Uterus (tissue), 4 donors: ENCODE data around the gene PLEKHN1. TPM values are rescaled to one million over a fixed set of nuclear protein-coding genes. Genes with fewer than 3 reads are reported as not detected.

Experiments used
- DNase-seq, 2 donors: peaks; one replicate each; pipeline ENCODE4 v3.0.0-alpha.2; 2019 to 2020
- H3K27ac ChIP-seq, 2 donors: fragments of 200-600 bp; sonication (generic); 1 replicate in 1 of 2; 2 replicates in 1 of 2; pipeline ENCODE4 v1.5.1; 2016 to 2018
- H3K27me3 ChIP-seq, 2 donors: fragments of 200-600 bp; sonication (generic); one replicate each; pipeline ENCODE4 v1.5.1; 2018 to 2019; ENCODE audit warnings: control low read depth in 1 of 2
- H3K36me3 ChIP-seq, 2 donors: fragments of 200-600 bp; sonication (generic); one replicate each; pipeline ENCODE4 v1.5.1; 2019; ENCODE audit warnings: control low read depth in 1 of 2
- H3K4me1 ChIP-seq, 2 donors: fragments of 200-600 bp; sonication (generic); one replicate each; pipeline ENCODE4 v1.5.1; 2018 to 2019; ENCODE audit warnings: control low read depth in 1 of 2
- H3K4me3 ChIP-seq, 2 donors: fragments of 200-600 bp; sonication (generic); 1 replicate in 1 of 2; 2 replicates in 1 of 2; pipeline ENCODE4 v1.5.1; 2018 to 2019; ENCODE audit warnings: mild to moderate bottlenecking in 1 of 2
- H3K9me3 ChIP-seq, 2 donors: fragments of 200-600 bp; sonication (generic); one replicate each; pipeline ENCODE4 v1.5.1; 2019; ENCODE audit warnings: control low read depth in 1 of 2
- POLR2A ChIP-seq, 2 donors: fragments of 450-650 bp; IDR thresholded peaks; one replicate each; pipeline ENCODE4 v1.6.1; 2016; ENCODE audit warnings: antibody characterized with exemption in 2 of 2, mild to moderate bottlenecking in 1 of 2, moderate library complexity in 1 of 2
- intact Hi-C: fragments of 100-400 bp; cut with DNase I; formaldehyde crosslinking; loops from one replicate; pipeline ENCODE4 v1.15.1; 2023; ENCODE audit warnings: low total_unique reads
- total RNA-seq, 4 donors: library from RNA; depleted of rRNA in 3 of 4; stranded (reverse); fragments of >200 nt in 3 of 4; gene quantifications; one replicate each; pipeline versions ENCODE4 v1.1.0 to v1.2.4, GENCODE V29; 2014 to 2023
- TF ChIP-seq, protein P1 (sequence below), 4 experiments: fragments of 200-600 bp in 2 of 4; fragments of 450-650 bp in 2 of 4; sonication (generic) in 2 of 4; IDR thresholded peaks; one replicate each; pipeline ENCODE4 v1.5.1; 2016 to 2019; ENCODE audit warnings: antibody characterized with exemption in 4 of 4, mild to moderate bottlenecking in 2 of 4, moderate library complexity in 1 of 4
- donor health status: DM: yes; HTN: yes; CAD: no.

Gene PLEKHN1
- total RNA-seq, 4 donors from 2014 or later: 1.1 TPM; not detected in 3

DNA sequence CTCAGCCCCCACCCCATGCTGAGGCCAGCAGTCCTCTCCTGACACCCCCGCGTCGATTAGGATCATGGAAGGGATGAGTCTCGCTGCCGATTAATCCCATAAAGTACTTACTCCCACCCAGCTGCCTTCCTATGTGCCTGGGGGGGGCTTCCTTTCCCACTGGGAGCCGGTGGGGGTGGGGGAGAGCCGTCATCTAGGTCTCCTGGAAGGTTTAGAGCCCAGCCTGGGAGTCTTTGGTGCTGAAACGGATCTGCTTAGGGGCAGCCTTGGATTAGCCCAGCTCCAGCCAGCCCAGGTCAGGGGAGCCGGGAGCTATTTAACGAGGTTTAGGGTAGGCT lies 32.7 kb upstream of the PLEKHN1 start:
- no peaks in the 10 kb centered on the region for H3K4me1 ChIP-seq
- no peak overlapping the region for H3K4me3 ChIP-seq
- no peak overlapping the region for H3K27ac ChIP-seq
- intact Hi-C loops: no loop called here
- H3K36me3 ChIP-seq: no peaks in the 10 kb centered on the region
- H3K27me3 ChIP-seq: no peaks in the 10 kb centered on the region
- H3K9me3 ChIP-seq: no peaks in the 10 kb centered on the region
- TF ChIP-seq, protein P1, sequence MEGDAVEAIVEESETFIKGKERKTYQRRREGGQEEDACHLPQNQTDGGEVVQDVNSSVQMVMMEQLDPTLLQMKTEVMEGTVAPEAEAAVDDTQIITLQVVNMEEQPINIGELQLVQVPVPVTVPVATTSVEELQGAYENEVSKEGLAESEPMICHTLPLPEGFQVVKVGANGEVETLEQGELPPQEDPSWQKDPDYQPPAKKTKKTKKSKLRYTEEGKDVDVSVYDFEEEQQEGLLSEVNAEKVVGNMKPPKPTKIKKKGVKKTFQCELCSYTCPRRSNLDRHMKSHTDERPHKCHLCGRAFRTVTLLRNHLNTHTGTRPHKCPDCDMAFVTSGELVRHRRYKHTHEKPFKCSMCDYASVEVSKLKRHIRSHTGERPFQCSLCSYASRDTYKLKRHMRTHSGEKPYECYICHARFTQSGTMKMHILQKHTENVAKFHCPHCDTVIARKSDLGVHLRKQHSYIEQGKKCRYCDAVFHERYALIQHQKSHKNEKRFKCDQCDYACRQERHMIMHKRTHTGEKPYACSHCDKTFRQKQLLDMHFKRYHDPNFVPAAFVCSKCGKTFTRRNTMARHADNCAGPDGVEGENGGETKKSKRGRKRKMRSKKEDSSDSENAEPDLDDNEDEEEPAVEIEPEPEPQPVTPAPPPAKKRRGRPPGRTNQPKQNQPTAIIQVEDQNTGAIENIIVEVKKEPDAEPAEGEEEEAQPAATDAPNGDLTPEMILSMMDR (IDR thresholded peaks at IDR 0.05): no peak
- no peak for TF ChIP-seq POLR2A (IDR thresholded peaks at IDR 0.05)
- no peak for DNase-seq

DNA sequence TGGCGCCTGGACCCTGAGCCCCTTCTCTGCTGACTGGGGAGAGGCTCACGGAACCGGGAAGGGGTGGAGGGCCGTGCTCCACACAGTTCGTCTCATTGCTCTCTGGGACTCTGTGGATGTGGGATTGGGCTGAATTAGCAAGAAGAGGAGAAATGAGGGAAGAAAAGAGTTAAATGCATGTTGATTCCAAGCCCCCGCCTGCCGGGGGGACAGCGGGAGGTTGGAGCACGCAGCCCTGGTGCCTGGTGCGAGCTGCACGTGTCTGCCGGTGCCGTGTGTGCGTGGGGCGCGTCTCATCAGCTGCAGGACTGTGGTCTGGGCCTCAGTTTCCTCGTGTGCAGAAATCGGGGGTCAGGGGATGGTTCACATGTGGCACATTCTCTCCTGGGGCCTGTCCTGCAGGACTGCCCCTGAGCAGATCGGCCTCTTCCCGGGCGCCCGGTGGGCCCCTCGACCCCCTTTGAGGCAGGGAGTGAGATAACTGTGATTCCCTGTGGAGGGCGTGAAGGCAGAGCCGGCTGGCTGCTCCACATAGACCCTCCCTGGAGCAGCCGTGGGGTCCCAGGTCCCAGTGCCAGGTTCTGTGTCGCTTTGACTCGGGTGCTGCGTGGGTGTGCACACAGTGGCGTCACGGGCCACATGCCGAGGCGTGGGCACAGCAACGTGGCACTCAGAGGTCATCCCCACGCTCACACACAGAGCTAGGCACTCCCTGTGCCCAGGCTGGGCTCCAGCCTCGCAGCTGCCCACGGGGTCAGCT lies 31.1 kb upstream of the PLEKHN1 start:
- no peaks in the 10 kb centered on the region for H3K9me3 ChIP-seq
- TF ChIP-seq, protein P1 (IDR thresholded peaks at IDR 0.05): no peak
- TF ChIP-seq POLR2A (IDR thresholded peaks at IDR 0.05): no peak
- H3K36me3 ChIP-seq: no peaks in the 10 kb centered on the region
- H3K4me3 ChIP-seq: no peak overlapping the region
- no peak for DNase-seq
- H3K27me3 ChIP-seq: no peaks in the 10 kb centered on the region
- peaks cover 0 to 4% of the 10 kb centered on the region in 2 donors for H3K4me1 ChIP-seq
- H3K27ac ChIP-seq: no peak overlapping the region
- intact Hi-C loops: no loop called here

DNA sequence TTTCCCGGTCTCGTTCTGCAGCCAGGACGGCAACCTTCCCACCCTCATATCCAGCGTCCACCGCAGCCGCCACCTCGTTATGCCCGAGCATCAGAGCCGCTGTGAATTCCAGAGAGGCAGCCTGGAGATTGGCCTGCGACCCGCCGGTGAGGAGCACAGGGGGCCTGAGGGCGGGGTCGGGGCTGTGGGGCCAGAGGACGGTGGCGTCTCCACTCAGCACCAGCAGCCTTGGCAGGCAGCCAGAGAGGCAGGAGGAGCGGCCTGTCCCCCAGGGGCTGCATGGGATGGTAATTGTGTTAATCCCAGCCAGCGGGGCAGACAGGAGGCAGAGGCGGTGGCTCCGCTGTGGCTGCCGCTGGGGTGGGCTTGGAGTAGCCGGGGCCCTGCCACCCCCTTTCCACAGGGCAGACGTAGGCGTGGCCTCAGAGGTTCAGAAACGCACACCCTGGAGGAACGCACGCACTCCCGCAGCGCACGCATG lies 30.5 kb upstream of the PLEKHN1 start:
- H3K4me1 ChIP-seq: peaks cover 0 to 10% of the 10 kb centered on the region in 2 donors
- H3K4me3 ChIP-seq: no peak overlapping the region
- intact Hi-C loops: no loop called here
- H3K27ac ChIP-seq: no peak overlapping the region
- DNase-seq: no peak
- no peaks in the 10 kb centered on the region for H3K9me3 ChIP-seq
- TF ChIP-seq POLR2A (IDR thresholded peaks at IDR 0.05): no peak
- TF ChIP-seq, protein P1 (IDR thresholded peaks at IDR 0.05): no peak
- no peaks in the 10 kb centered on the region for H3K36me3 ChIP-seq
- no peaks in the 10 kb centered on the region for H3K27me3 ChIP-seq

DNA sequence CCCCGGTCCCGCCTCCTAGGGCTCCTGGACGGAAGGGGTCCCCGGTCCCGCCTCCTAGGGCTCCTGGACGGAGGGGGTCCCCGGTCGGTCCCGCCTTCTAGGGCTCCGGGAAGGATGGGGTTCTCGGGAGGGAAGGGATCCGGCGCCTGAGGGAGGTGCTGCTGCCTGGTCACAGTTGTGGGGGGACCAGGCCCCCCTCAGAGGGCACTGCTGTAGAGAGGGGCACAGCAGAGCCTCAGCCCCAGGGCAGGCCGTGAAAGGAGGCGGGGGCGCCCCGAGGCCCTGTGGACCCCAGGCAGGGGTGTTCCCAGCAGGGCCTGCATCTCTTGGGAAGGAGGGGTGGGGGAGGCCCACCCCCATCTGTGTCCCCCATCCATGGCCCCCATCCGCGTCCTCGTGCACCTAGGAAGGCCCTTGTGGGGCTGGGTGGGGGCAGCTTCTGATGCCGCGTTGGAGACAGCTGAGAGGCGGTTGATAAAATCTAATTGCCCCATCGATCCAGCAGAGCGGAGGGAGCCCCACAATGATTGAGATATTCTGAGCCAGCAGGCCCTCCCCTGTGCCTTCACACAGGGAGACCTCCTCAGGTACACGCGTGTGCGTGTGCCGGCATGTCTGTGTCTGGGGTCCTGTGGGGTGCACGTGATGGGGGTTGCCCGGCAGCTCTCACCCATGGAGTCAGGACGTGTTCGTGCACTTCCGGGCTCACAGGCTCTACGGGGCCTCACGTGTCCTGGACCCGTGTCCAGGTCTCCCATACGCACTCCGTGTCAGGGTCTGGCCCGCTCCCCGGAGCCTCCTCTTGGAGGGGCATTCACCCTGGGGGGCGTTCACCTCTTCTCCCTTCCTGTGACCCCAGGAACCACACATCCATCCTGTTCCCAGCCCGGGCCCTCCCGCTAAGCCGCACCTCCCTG lies 29.7 kb upstream of the PLEKHN1 start:
- no peak for TF ChIP-seq POLR2A (IDR thresholded peaks at IDR 0.05)
- TF ChIP-seq, protein P1 (IDR thresholded peaks at IDR 0.05): no peak
- H3K4me1 ChIP-seq: peaks cover 0 to 18% of the 10 kb centered on the region in 2 donors

DNA sequence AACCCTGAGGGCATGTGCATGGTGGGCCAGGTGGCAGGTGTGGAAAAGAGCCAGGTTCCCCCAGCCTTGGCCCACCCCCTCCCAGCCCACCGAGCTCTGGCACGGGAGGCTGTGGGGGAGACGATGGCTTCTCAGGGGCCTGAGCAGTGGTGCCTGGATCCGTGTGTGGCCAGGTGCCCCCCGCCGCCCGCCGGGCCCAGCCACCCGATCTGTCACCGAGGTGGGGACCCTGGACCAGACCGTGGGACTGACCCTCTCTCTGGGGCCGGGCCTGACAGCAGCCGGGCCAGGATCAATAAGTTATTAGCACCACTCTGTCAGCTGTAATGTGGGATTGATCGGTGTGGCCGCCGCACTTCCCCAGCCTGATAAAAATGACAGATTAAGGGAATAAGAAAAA lies 28.8 kb upstream of the PLEKHN1 start:
- Histone ChIP-seq H3K4me1 (peaks cover 0 to 27% of the 10 kb centered on the region in 2 donors), H3K4me3 (no peak overlapping the region), H3K36me3 (no peaks in the 10 kb centered on the region), H3K9me3 (no peaks in the 10 kb centered on the region), H3K27me3 (no peaks in the 10 kb centered on the region), H3K27ac (no peak overlapping the region)
- TF ChIP-seq POLR2A (IDR thresholded peaks at IDR 0.05): no peak
- TF ChIP-seq, protein P1 (IDR thresholded peaks at IDR 0.05): no peak
- DNase-seq: no peak
- intact Hi-C loops: no loop called here

More for the DNA sequence above, 29.7 kb upstream of the PLEKHN1 start:
- intact Hi-C loops: no loop called here
- no peak for DNase-seq
- Histone ChIP-seq H3K27me3 (no peaks in the 10 kb centered on the region), H3K27ac (no peak overlapping the region), H3K9me3 (no peaks in the 10 kb centered on the region), H3K4me3 (no peak overlapping the region), H3K36me3 (no peaks in the 10 kb centered on the region)
